Activated T-cell treated with anti-CD3 and anti-CD28 coated beads for 24 hours (primary cell): Measurements from ENCODE around the gene ADGRA1.

Experiments used
- DNase-seq: peaks from one replicate; pipeline ENCODE4 v3.0.0-alpha.2; 2020; ENCODE audit warnings: low read depth

The ADGRA1 gene

GRCh38 chr10:133179651-133180050 lies 91.9 kb downstream of the ADGRA1 start:
- no peak for DNase-seq

GRCh38 chr10:133180192-133180964 lies 92.7 kb downstream of the ADGRA1 start:
- DNase-seq = no peak

- DNase-seq = no peak
Measured at GRCh38 chr10:133180965-133181639, 93.4 kb downstream of the ADGRA1 start.
